K562 (cell line): ENCODE measurements around the gene TRIM34. TPM values are rescaled to one million over a fixed set of nuclear protein-coding genes. Genes with fewer than 3 reads are reported as not detected.

Experiments used
- DIDO1 ChIP-seq: fragments of 450-650 bp; IDR thresholded peaks from 2 replicates; pipeline ENCODE4 v1.6.1; 2016; ENCODE audit warnings: low read depth, missing biosample characterization, missing genetic modification characterization
- FOXP1 ChIP-seq: sonication (generic); formaldehyde crosslinking; IDR thresholded peaks from 2 replicates; pipeline ENCODE4 v1.8.0; 2022; ENCODE audit warnings: mild to moderate bottlenecking, missing genetic modification reagents
- HIVEP1 ChIP-seq: fragments of 250-450 bp; sonication (Bioruptor Pico); IDR thresholded peaks from 2 replicates; pipeline ENCODE4 v1.4.0; 2020; ENCODE audit warnings: mild to moderate bottlenecking
- RHOXF2B ChIP-seq: fragments of 250-450 bp; sonication (Bioruptor Pico); conservative IDR thresholded peaks from 2 replicates; pipeline ENCODE4 v1.5.1; 2021
- TFAM ChIP-seq: fragments of 250-450 bp; sonication (Bioruptor Pico); conservative IDR thresholded peaks from 2 replicates; pipeline ENCODE4 v1.5.0; 2021; ENCODE audit warnings: mild to moderate bottlenecking, moderate library complexity
- ZNF165 ChIP-seq: fragments of 250-450 bp; sonication (Bioruptor Pico); IDR thresholded peaks from 2 replicates; pipeline ENCODE4 v1.4.0; 2020; ENCODE audit warnings: borderline replicate concordance
- ZNF253 ChIP-seq: fragments of 250-450 bp; sonication (Bioruptor Pico); conservative IDR thresholded peaks from 2 replicates; pipeline ENCODE4 v1.6.1; 2021; ENCODE audit warnings: mild to moderate bottlenecking
- ZNF277 ChIP-seq: fragments of 250-450 bp; sonication (Bioruptor Pico); IDR thresholded peaks from 2 replicates; pipeline ENCODE4 v1.8.0; 2022; ENCODE audit warnings: inconsistent platforms, mild to moderate bottlenecking, moderate library complexity, borderline replicate concordance
- polyA plus RNA-seq, 8 experiments: library from polyadenylated mRNA; depleted of rRNA in 4 of 8; stranded (reverse) in 5 of 8; unstranded in 3 of 8; fragments of >200 nt; fragmentation: Nextera tagmentation in 2 of 8; fragmentation: Illumina TruSeq in 1 of 8; extraction: Ambion mirVana in 2 of 8; extraction: Trizol in 1 of 8; gene quantifications; 2 replicates each; pipeline versions ENCODE4 v1.2.1 to v1.2.3, GENCODE V29; 2011 to 2014; ENCODE audit warnings: inconsistent platforms in 1 of 8, missing spikeins in 1 of 8
- total RNA-seq, 7 experiments: library from RNA; depleted of rRNA in 6 of 7; stranded (reverse); fragments of >200 nt in 6 of 7; fragmentation: Illumina TruSeq in 2 of 7; extraction: Trizol in 2 of 7; gene quantifications; 2 replicates each; pipeline versions ENCODE4 v1.2.1 to v1.2.3, GENCODE V29; 2011 to 2021; ENCODE audit warnings: low replicate concordance in 1 of 7
- TF ChIP-seq, protein P1 (sequence below): fragments of 250-450 bp; sonication (Bioruptor Pico); IDR thresholded peaks from 2 replicates; pipeline ENCODE4 v1.4.0; 2020; ENCODE audit warnings: mild to moderate bottlenecking, moderate library complexity

Gene TRIM34
- total and polyA plus RNA-seq, 9 of the 15 experiments (the other 6 are each of a cell fraction or from before 2014, with no cell fraction given), result 0.31 to 2.9 (median 1.3) TPM

DNA sequence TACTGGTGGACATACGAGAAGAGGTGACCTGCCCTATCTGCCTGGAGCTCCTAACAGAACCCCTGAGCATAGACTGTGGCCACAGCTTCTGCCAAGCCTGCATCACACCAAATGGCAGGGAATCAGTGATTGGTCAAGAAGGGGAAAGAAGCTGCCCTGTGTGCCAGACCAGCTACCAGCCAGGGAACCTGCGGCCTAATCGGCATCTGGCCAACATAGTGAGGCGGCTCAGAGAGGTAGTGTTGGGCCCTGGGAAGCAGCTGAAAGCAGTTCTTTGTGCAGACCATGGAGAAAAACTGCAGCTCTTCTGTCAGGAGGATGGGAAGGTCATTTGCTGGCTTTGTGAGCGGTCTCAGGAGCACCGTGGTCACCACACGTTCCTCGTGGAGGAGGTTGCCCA lies 21.5 kb upstream of the TRIM34 start (continued):
- TF ChIP-seq, protein P1, sequence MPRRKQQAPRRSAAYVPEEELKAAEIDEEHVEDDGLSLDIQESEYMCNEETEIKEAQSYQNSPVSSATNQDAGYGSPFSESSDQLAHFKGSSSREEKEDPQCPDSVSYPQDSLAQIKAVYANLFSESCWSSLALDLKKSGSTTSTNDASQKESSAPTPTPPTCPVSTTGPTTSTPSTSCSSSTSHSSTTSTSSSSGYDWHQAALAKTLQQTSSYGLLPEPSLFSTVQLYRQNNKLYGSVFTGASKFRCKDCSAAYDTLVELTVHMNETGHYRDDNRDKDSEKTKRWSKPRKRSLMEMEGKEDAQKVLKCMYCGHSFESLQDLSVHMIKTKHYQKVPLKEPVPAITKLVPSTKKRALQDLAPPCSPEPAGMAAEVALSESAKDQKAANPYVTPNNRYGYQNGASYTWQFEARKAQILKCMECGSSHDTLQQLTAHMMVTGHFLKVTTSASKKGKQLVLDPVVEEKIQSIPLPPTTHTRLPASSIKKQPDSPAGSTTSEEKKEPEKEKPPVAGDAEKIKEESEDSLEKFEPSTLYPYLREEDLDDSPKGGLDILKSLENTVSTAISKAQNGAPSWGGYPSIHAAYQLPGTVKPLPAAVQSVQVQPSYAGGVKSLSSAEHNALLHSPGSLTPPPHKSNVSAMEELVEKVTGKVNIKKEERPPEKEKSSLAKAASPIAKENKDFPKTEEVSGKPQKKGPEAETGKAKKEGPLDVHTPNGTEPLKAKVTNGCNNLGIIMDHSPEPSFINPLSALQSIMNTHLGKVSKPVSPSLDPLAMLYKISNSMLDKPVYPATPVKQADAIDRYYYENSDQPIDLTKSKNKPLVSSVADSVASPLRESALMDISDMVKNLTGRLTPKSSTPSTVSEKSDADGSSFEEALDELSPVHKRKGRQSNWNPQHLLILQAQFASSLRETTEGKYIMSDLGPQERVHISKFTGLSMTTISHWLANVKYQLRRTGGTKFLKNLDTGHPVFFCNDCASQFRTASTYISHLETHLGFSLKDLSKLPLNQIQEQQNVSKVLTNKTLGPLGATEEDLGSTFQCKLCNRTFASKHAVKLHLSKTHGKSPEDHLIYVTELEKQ (CRISPR knock-in tag), result no peak
- no peak for TF ChIP-seq RHOXF2B (CRISPR knock-in tag)
- no peak for TF ChIP-seq FOXP1 (CRISPR knock-in tag)
- no peak for TF ChIP-seq DIDO1
- no peak for TF ChIP-seq ZNF277
- no peak for TF ChIP-seq HIVEP1 (CRISPR knock-in tag)
- TF ChIP-seq ZNF253 (CRISPR knock-in tag), result no peak
- TF ChIP-seq ZNF165 (CRISPR knock-in tag), result no peak
- TF ChIP-seq TFAM, result no peak
